ENCODE results near the gene HES5.
A peak's percentile ranks its signal among the peaks of the same experiment; 100 is the strongest.

Gene HES5

GRCh38 chr1:2496087-2496622 lies 33.9 kb downstream of the HES5 start:
- no peak for DNase-seq (ENCODE audit: low read depth, low spot score)
- TF ChIP-seq CTCF (IDR thresholded peaks at IDR 0.05; ENCODE audit: insufficient read depth, low read length, missing control alignments): no peak
- ChIA-PET CTCF (interaction anchor here (1.3 kb wide), 1 partner anchor 52 kb away, joined by 3 read pairs; no protein-coding TSS in a partner anchor), POLR2A (no interaction called here)
- H3K4me3 ChIP-seq (ENCODE audit: low read depth, low read length): no peak overlapping the region

GRCh38 chr1:2495546-2495945 lies 34.5 kb downstream of the HES5 start:
- no peak for DNase-seq (ENCODE audit: low read depth, low spot score)
- ChIA-PET CTCF (no interaction called here), POLR2A (no interaction called here)
- H3K4me3 ChIP-seq (ENCODE audit: low read depth, low read length): no peak overlapping the region
- no peak for TF ChIP-seq CTCF (IDR thresholded peaks at IDR 0.05; ENCODE audit: insufficient read depth, low read length, missing control alignments)

GRCh38 chr1:2495026-2495425 lies 35.0 kb downstream of the HES5 start:
- TF ChIP-seq CTCF (IDR thresholded peaks at IDR 0.05; ENCODE audit: insufficient read depth, low read length, missing control alignments): no peak
- H3K4me3 ChIP-seq (ENCODE audit: low read depth, low read length): no peak overlapping the region
- CTCF ChIA-PET: no interaction called here
- DNase-seq (ENCODE audit: low read depth, low spot score): no peak
- POLR2A ChIA-PET: no interaction called here

GRCh38 chr1:2494323-2494693 lies 35.8 kb downstream of the HES5 start:
- no peak for TF ChIP-seq CTCF (IDR thresholded peaks at IDR 0.05; ENCODE audit: insufficient read depth, low read length, missing control alignments)
- DNase-seq (ENCODE audit: low read depth, low spot score): peak; percentile 14
- CTCF ChIA-PET: interaction anchor here (0.9 to 1.4 kb wide), 2 partner anchors 32 to 53 kb away, joined by 3 to 4 read pairs; partner anchors contain the start of gene PANK4
- no peak overlapping the region for H3K4me3 ChIP-seq (ENCODE audit: low read depth, low read length)
- POLR2A ChIA-PET: no interaction called here

GRCh38 chr1:2493691-2494322 lies 36.3 kb downstream of the HES5 start:
- DNase-seq (ENCODE audit: low read depth, low spot score): no peak
- ChIA-PET POLR2A (no interaction called here), CTCF (interaction anchor here (0.9 to 1.4 kb wide), 2 partner anchors 33 to 54 kb away, joined by 3 to 4 read pairs; partner anchors contain the start of gene PANK4)
- no peak overlapping the region for H3K4me3 ChIP-seq (ENCODE audit: low read depth, low read length)
- TF ChIP-seq CTCF (IDR thresholded peaks at IDR 0.05; ENCODE audit: insufficient read depth, low read length, missing control alignments): no peak

- DNase-seq (ENCODE audit: low read depth, low spot score): no peak
- H3K4me3 ChIP-seq (ENCODE audit: low read depth, low read length): no peak overlapping the region
- ChIA-PET CTCF (interaction anchor here (0.7 to 1.4 kb wide), 3 partner anchors 33 to 54 kb away, joined by 3 to 4 read pairs (median 3); partner anchors contain the start of gene PANK4), POLR2A (no interaction called here)
- no peak for TF ChIP-seq CTCF (IDR thresholded peaks at IDR 0.05; ENCODE audit: insufficient read depth, low read length, missing control alignments)
These were observed 36.8 kb downstream of the HES5 start for GRCh38 chr1:2493218-2493617.

Measured in AG04449 (cell line).